Keratinocyte (primary cell): ENCODE measurements around the gene GSC2.

Experiments used
- CTCF ChIP-seq, 3 experiments: IDR thresholded peaks in 1 of 3; conservative IDR thresholded peaks in 1 of 3; optimal IDR thresholded peaks in 1 of 3; 2 replicates in 2 of 3; 3 replicates in 1 of 3; pipeline versions ENCODE3 to v1.5.1; 2011; ENCODE audit warnings: low read length in 3 of 3, mild to moderate bottlenecking in 3 of 3, moderate library complexity in 2 of 3, control low read depth in 1 of 3, inconsistent platforms in 1 of 3; ENCODE audit not compliant: insufficient read depth in 2 of 3; ENCODE audit errors: extremely low read depth in 1 of 3
- EZH2 ChIP-seq: IDR thresholded peaks from one replicate; pipeline ENCODE4 v1.6.1; 2012; ENCODE audit warnings: inconsistent platforms, mild to moderate bottlenecking, low read length, moderate library complexity

- no peak for TF ChIP-seq CTCF (optimal IDR thresholded peaks at IDR 0.05 in 1 of 3, IDR thresholded peaks at IDR 0.05 in 1 of 3, conservative IDR thresholded peaks at IDR 0.05 in 1 of 3; ENCODE audit: extremely low read depth in 1 of 3, insufficient read depth in 2 of 3, low read length in 3 of 3)
- no peak for TF ChIP-seq EZH2
Measured at GRCh38 chr22:19103880-19104821, 45.9 kb downstream of the GSC2 start.
